Posterior cingulate gyrus (tissue), 11 donors: ENCODE results near the gene GPR155.
"Not testable (repeated sequence)": the region's sequence is repeated elsewhere in the genome, so short reads cannot be mapped to it uniquely, and the experiment has no call there.

Source experiments
- DNase-seq, 10 donors: peaks; one replicate each; pipeline versions ENCODE4 v3.0.0 to v3.0.0-alpha.2; 2020 to 2021; ENCODE audit warnings: mixed read lengths in 3 of 10
- intact Hi-C: fragments of 100-400 bp; cut with DNase I; formaldehyde crosslinking; loops from one replicate; pipeline ENCODE4 v1.15.1; 2023

Gene GPR155

GRCh38 chr2:174492963-174493431 is 6.2 kb upstream of the GPR155 start:
- DNase-seq: no peak
- intact Hi-C loops: no loop called here

GRCh38 chr2:174491947-174492346 is 5.1 kb upstream of the GPR155 start:
- intact Hi-C loops: loop anchor here (2.0 kb wide), 1 partner anchor 31 kb away; no protein-coding TSS in a partner anchor
- DNase-seq: no peak

- intact Hi-C loops: loop anchor here (2.0 kb wide), 1 partner anchor 33 kb away; no protein-coding TSS in a partner anchor
- DNase-seq: no peak
Measured at GRCh38 chr2:174490051-174490450, 3.2 kb upstream of the GPR155 start.

- intact Hi-C loops, DNase-seq: not testable (repeated sequence)
Measured at GRCh38 chr2:174489520-174489919, 2.7 kb upstream of the GPR155 start.

GRCh38 chr2:174487820-174488162 is 962 bp upstream of the GPR155 start:
- intact Hi-C loops: loop anchor here (2.0 kb wide), 1 partner anchor 73 kb away; no protein-coding TSS in a partner anchor
- no peak for DNase-seq

GRCh38 chr2:174487108-174487819 is 435 bp upstream of the GPR155 start:
- intact Hi-C loops: loop anchor here (2.0 kb wide), 1 partner anchor 74 kb away; no protein-coding TSS in a partner anchor

GRCh38 chr2:174485788-174486562 is 854 bp downstream of the GPR155 start:
- intact Hi-C loops: loop anchor here (2.0 kb wide), 1 partner anchor 75 kb away; no protein-coding TSS in a partner anchor
- DNase-seq: peak in 6 of 10 donors; percentile 15 to 85 (median 24)

More at GRCh38 chr2:174487108-174487819, 435 bp upstream of the GPR155 start:
- DNase-seq: peak; percentile 94 to 99 (median 98)

- DNase-seq, intact Hi-C loops: not testable (repeated sequence)
Measured at GRCh38 chr2:174485045-174485444, 1.8 kb downstream of the GPR155 start.

- DNase-seq: no peak
Measured at GRCh38 chr2:174484573-174484972, 2.3 kb downstream of the GPR155 start.

GRCh38 chr2:174482854-174483253 is 4.0 kb downstream of the GPR155 start:
- DNase-seq: no peak
- intact Hi-C loops: no loop called here

More at GRCh38 chr2:174484573-174484972, 2.3 kb downstream of the GPR155 start:
- intact Hi-C loops: no loop called here

- DNase-seq: no peak
- intact Hi-C loops: no loop called here
Measured at GRCh38 chr2:174477759-174478158, 9.1 kb downstream of the GPR155 start.

GRCh38 chr2:174473796-174474195 is 13.0 kb downstream of the GPR155 start:
- no peak for DNase-seq
- intact Hi-C loops: no loop called here

- intact Hi-C loops: no loop called here
- DNase-seq: no peak
Measured at GRCh38 chr2:174465327-174465726, 21.5 kb downstream of the GPR155 start.

- intact Hi-C loops: loop anchor here (5.0 kb wide), 1 partner anchor 231 kb away; no protein-coding TSS in a partner anchor
Measured at GRCh38 chr2:174461221-174461620, 25.6 kb downstream of the GPR155 start.

GRCh38 chr2:174454566-174454965 is 32.3 kb downstream of the GPR155 start:
- DNase-seq: no peak
- intact Hi-C loops: no loop called here

More at GRCh38 chr2:174461221-174461620, 25.6 kb downstream of the GPR155 start:
- DNase-seq: no peak

GRCh38 chr2:174450021-174450816 is 36.6 kb downstream of the GPR155 start:
- no peak for DNase-seq
- intact Hi-C loops: no loop called here

- intact Hi-C loops: no loop called here
- no peak for DNase-seq
Measured at GRCh38 chr2:174449033-174449432, 37.8 kb downstream of the GPR155 start.

- DNase-seq: no peak
- intact Hi-C loops: no loop called here
Measured at GRCh38 chr2:174446531-174446930, 40.3 kb downstream of the GPR155 start.

- intact Hi-C loops: no loop called here
Measured at GRCh38 chr2:174445248-174445647, 41.6 kb downstream of the GPR155 start.

GRCh38 chr2:174444761-174445160 is 42.1 kb downstream of the GPR155 start:
- DNase-seq: no peak
- intact Hi-C loops: no loop called here

More at GRCh38 chr2:174445248-174445647, 41.6 kb downstream of the GPR155 start:
- no peak for DNase-seq
